ENCODE data around the gene SYNGR4. TPM values are rescaled to one million over a fixed set of nuclear protein-coding genes. Genes with fewer than 3 reads are reported as not detected.

The SYNGR4 gene
- total RNA-seq, 1 experiment from 2014 or later, result not detected

- intact Hi-C loops (cut with micrococcal nuclease; ENCODE audit: unreplicated experiment), result no loop called here
- DNase-seq (ENCODE audit: low spot score), result no peak
- no peaks in the 10 kb centered on the region for H3K9me3 ChIP-seq (ENCODE audit: low read depth, low read length, poor library complexity, severe bottlenecking)
- H3K4me3 ChIP-seq (ENCODE audit: low read depth, low read length, poor library complexity, severe bottlenecking), result no peak overlapping the region
- CTCF ChIA-PET, result no interaction called here
- H3K27me3 ChIP-seq (replicated peaks; ENCODE audit: insufficient read depth, low read depth, low read length, poor library complexity), result no peaks in the 10 kb centered on the region
- H3K36me3 ChIP-seq (ENCODE audit: insufficient read depth, low read length, poor library complexity, severe bottlenecking), result peaks cover 53% of the 10 kb centered on the region
- H3K4me1 ChIP-seq (ENCODE audit: insufficient read depth, low read length, poor library complexity, severe bottlenecking), result no peaks in the 10 kb centered on the region
- TF ChIP-seq, protein P1, sequence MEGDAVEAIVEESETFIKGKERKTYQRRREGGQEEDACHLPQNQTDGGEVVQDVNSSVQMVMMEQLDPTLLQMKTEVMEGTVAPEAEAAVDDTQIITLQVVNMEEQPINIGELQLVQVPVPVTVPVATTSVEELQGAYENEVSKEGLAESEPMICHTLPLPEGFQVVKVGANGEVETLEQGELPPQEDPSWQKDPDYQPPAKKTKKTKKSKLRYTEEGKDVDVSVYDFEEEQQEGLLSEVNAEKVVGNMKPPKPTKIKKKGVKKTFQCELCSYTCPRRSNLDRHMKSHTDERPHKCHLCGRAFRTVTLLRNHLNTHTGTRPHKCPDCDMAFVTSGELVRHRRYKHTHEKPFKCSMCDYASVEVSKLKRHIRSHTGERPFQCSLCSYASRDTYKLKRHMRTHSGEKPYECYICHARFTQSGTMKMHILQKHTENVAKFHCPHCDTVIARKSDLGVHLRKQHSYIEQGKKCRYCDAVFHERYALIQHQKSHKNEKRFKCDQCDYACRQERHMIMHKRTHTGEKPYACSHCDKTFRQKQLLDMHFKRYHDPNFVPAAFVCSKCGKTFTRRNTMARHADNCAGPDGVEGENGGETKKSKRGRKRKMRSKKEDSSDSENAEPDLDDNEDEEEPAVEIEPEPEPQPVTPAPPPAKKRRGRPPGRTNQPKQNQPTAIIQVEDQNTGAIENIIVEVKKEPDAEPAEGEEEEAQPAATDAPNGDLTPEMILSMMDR (conservative IDR thresholded peaks at IDR 0.05; ENCODE audit: low read depth, low read length), result no peak
- TF ChIP-seq EZH2 (IDR thresholded peaks at IDR 0.05; ENCODE audit: borderline replicate concordance, low read depth, low read length, poor library complexity, severe bottlenecking), result no peak
- POLR2A ChIA-PET (ENCODE audit: low non-redundant PET), result no interaction called here
- H3K27ac ChIP-seq (ENCODE audit: low read depth, low read length, poor library complexity, severe bottlenecking), result no peak overlapping the region
- no TSS peak for BruUV-seq (replicated peaks)
Measured at GRCh38 chr19:48382286-48382685, 18.1 kb downstream of the SYNGR4 start.

DNA sequence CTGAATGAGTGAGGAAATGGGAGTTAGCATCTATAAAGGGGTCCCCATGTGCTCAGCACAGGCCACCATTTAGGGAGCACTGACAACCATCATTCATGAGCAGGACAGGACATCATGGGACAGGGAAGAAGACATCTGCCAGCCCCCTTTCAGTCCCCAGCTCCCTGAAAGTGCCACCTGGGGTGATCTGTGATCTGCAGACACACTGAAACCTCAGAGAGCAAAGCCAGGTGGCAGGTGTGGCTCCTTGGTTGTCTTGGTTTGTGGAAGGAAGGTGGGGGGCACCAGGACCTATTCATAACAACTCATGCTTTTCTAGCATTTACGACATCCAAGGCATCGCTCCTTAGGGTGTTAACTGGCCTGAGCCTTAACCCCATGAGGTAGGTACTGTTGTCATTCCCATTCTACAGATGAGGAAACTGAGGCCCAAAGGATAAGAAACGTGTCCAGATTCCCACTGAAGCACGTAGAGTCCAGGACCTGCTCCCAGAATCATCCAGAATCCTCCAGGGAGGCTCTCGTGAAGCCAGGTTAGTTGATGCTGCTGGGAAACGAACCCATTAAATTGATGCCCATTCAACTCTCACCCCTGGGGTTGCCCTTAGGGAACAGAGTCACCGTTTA lies 21.4 kb downstream of the SYNGR4 start:
- intact Hi-C loops (cut with micrococcal nuclease; ENCODE audit: unreplicated experiment), result no loop called here
- TF ChIP-seq, protein P1 (conservative IDR thresholded peaks at IDR 0.05; ENCODE audit: low read depth, low read length), result no peak
- TF ChIP-seq EZH2 (IDR thresholded peaks at IDR 0.05; ENCODE audit: borderline replicate concordance, low read depth, low read length, poor library complexity, severe bottlenecking), result no peak
- Histone ChIP-seq H3K36me3 (ENCODE audit: insufficient read depth, low read length, poor library complexity, severe bottlenecking) (peaks cover 73% of the 10 kb centered on the region), H3K27me3 (replicated peaks; ENCODE audit: insufficient read depth, low read depth, low read length, poor library complexity) (no peaks in the 10 kb centered on the region), H3K4me1 (ENCODE audit: insufficient read depth, low read length, poor library complexity, severe bottlenecking) (no peaks in the 10 kb centered on the region), H3K27ac (ENCODE audit: low read depth, low read length, poor library complexity, severe bottlenecking) (no peak overlapping the region), H3K9me3 (ENCODE audit: low read depth, low read length, poor library complexity, severe bottlenecking) (no peaks in the 10 kb centered on the region), H3K4me3 (ENCODE audit: low read depth, low read length, poor library complexity, severe bottlenecking) (no peak overlapping the region)
- no peak for DNase-seq (ENCODE audit: low spot score)
- BruUV-seq (replicated peaks), result no TSS peak
- CTCF ChIA-PET, result no interaction called here
- POLR2A ChIA-PET (ENCODE audit: low non-redundant PET), result no interaction called here

DNA sequence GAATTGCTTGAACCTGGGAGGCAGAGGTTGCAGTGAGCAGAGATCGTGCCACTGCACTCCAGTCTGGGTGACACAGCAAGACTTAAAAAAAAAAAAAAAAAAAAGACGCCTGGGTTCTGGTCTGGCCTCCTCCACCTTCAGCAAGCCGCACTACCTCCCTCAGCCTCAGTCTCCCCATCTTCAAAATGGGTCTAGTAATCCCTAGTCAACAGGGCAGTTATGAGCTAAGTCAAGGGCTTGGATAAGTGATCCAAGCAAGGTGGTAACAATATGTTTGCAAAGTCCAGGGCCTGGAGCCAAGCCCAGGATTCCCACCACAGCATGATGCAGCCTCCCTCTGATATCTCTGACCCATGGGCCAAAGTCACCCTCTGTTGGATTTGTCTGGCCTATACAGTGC lies 22.8 kb downstream of the SYNGR4 start:
- peaks cover 69% of the 10 kb centered on the region for H3K36me3 ChIP-seq (ENCODE audit: insufficient read depth, low read length, poor library complexity, severe bottlenecking)
- ChIA-PET POLR2A (ENCODE audit: low non-redundant PET) (no interaction called here), CTCF (no interaction called here)
- H3K9me3 ChIP-seq (ENCODE audit: low read depth, low read length, poor library complexity, severe bottlenecking), result no peaks in the 10 kb centered on the region
- DNase-seq (ENCODE audit: low spot score), result no peak
- H3K27ac ChIP-seq (ENCODE audit: low read depth, low read length, poor library complexity, severe bottlenecking), result no peak overlapping the region
- no peak for TF ChIP-seq EZH2 (IDR thresholded peaks at IDR 0.05; ENCODE audit: borderline replicate concordance, low read depth, low read length, poor library complexity, severe bottlenecking)
- TF ChIP-seq, protein P1 (conservative IDR thresholded peaks at IDR 0.05; ENCODE audit: low read depth, low read length), result no peak
- peaks cover 5% of the 10 kb centered on the region for H3K4me1 ChIP-seq (ENCODE audit: insufficient read depth, low read length, poor library complexity, severe bottlenecking)
- intact Hi-C loops (cut with micrococcal nuclease; ENCODE audit: unreplicated experiment), result no loop called here
- no peaks in the 10 kb centered on the region for H3K27me3 ChIP-seq (replicated peaks; ENCODE audit: insufficient read depth, low read depth, low read length, poor library complexity)
- no TSS peak for BruUV-seq (replicated peaks)
- no peak overlapping the region for H3K4me3 ChIP-seq (ENCODE audit: low read depth, low read length, poor library complexity, severe bottlenecking)
